ENCODE results near the gene DTD1. TPM values are rescaled to one million over a fixed set of nuclear protein-coding genes. Genes with fewer than 3 reads are reported as not detected.
A peak's percentile ranks its signal among the peaks of the same experiment; 100 is the strongest.

The DTD1 gene
- total RNA-seq, 1 donor from 2014 or later, result 92.6 TPM

DNA sequence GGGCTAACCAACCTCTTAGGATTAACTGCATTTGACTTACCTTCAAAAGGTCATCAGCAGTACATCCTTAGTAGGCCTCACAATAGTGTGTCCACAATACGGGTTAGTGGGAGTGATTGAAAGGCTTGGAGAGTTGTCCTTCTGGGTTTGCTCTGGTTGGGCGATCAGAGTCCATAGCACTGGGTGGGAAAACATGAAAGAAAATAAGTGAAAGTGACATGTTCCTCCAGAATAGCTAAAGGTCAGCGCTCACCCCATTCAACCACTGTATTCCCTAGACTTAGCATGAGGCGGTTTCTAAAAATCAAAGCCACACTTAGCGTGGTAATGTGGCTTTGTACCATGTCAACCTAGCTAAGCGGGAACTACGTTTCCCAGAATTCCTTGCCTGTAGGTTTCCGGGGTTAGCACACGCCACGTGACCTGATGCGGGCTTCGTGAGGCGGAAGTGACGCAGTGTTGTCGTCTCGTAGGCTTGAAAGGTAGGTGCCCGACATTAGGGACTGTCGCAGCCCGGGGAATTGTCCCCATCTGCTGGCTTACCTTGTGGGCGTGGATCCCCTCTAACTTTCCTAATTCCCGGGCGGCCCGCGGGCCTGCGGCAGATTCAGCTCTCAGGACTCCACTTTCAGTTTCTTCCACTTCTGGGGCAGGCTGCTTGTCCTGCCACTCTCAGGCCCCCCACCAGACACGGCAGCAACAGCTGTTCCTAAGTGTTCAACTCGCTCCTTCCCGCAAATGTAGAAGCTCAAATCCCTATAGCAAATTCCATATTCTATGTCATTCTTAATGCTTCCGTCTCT lies 206.0 kb downstream of the DTD1 start:
- DNase-seq (ENCODE audit: low read depth), result peak; percentile 89

DNA sequence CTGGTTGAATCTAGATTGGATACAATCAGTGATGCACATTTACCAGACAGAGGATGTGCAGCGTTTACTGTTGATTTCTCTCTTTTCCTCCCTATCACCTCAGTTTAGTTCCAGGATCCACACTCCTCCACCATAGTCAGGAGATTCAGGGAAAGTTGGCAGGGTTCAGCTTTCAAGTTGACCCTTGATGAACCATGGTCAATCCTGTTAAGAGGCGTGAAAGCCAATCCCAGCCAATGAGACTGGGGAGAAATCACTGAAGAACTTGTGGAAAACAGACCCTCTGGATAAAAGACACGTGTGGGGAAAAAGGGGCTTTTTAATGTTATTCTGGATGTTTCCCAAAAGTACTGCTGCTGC lies 206.6 kb downstream of the DTD1 start:
- no peak for DNase-seq (ENCODE audit: low read depth)

DNA sequence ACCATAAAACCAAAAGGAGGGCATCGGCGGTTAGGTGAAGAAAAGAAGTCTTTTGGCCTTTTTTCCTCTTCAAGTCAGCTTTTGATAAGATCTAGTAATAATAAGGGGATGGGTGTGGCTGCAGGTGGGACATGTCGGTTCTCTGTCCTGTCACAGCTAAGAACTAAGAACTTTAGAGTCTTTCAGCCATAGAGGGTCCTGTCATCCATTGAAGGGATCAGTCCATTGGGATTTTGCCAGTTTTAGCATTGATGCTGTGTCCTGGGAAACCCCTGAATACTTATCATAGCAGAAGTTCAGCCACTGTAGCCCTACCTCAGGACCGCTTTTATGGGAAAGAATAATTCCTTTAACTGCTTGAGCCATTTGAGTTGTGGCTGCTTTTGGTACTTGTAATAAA lies 207.5 kb downstream of the DTD1 start:
- no peak for DNase-seq (ENCODE audit: low read depth)

DNA sequence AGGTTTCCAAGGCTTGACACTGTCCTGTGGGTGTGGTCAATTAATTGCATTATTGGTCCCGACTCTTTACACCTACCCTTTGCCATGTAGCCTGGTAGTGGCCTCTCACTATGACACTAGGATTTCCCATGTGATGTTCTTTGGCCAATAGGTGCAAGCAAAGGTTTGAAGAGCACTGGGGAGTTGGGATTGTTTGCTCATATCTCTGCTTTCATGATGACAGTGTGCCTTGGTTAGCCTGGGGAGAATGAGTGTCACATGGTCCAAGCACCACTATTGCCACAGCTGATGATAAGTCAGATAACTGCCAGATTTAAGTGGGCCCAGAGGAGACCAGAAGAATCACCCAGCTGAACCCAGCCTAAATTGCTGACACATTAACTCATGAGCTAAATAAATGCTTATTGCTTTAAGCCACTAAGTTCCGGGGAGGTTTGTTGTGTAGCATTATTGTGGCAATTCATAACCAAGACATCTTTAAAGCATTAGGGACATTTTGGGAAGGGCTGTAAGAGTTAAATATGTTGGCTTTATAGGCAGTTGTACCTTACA lies 208.5 kb downstream of the DTD1 start:
- no peak for DNase-seq (ENCODE audit: low read depth)

DNA sequence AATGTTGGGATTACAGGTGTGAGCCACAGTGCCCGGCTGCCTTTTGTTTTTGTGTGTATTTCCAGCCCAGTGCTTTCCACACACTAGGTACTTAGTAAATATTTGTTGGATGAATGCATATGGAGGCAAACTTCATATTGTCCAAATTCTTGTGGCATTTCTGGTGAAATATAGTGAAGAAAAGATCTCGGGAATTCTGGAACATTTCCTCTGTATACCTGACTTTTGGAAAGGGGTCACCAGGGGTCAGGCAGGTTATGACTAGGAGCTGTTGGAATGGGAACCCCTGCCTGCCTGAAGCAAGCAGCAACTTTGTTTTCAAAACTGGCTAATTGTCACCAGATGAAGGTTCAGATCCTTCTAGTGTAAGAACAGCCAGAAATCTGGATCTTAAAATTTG lies 213.7 kb downstream of the DTD1 start:
- DNase-seq (ENCODE audit: low read depth), result no peak

DNA sequence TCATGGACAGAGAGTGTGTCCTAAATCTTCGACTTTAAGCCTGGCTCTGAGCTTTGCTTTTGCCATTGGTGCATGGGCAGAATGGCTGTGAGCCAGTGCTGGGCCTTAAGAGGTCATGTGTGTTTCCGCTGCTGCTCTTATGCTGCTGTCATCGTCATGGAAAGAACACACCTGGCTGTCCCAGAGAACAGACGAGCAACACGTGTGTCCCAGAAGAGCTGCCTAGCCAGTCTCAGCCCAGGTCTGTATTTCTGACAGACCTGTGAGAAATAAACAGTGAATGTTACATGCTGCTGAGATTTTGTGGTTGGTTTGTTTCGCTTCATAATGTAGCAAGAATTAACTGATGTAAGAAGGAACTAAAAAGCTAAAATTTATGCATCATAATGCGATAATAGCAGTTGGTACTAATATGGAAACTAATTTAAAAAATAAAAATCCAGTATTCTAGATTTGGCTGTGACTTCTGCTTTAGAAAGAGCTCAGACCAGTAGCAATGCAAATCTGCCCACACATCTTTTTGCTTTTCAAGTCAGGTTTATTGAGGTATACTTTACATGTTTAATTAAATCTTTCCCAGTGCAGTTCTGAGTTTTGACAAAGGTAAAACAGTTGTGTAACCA lies 214.3 kb downstream of the DTD1 start:
- DNase-seq (ENCODE audit: low read depth), result no peak

DNA sequence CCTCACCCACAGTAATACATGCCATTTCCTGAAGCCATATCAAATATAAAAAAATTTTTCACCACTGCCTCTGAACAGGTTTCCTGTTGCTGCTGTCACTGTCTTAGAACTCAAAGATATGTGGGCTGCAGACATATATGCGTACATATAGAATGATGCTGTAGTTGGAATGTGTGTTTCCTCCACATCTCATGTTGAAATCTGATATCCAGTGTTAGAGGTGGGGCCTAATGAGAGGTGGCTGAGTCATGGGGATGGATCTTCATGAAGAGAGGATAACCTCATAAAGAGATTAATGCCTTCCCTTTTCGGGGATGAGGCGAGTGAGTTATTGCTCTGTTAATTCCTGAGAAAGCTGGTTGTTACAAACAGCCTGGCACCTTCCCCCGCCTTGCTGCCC lies 218.0 kb downstream of the DTD1 start:
- DNase-seq (ENCODE audit: low read depth), result no peak

DNA sequence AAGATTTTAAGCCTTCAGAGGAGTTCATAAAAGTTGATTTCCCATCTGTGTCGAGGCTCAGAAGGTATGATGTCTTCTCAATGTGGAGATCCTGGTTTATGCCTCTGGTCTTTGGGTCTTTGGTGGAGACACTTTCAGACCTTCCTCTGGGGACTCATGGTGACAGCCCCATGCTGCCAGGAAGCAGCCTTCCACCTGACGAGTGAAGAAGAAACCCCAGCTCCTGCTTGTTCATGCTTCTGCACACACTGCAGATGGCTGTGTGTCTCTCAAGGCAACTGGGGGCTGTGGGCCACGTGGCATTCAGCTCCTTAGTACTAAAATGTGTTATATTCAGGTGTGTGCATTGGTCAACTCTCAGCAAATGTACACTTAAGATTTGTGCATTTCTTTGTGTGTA lies 220.9 kb downstream of the DTD1 start:
- DNase-seq (ENCODE audit: low read depth), result no peak

DNA sequence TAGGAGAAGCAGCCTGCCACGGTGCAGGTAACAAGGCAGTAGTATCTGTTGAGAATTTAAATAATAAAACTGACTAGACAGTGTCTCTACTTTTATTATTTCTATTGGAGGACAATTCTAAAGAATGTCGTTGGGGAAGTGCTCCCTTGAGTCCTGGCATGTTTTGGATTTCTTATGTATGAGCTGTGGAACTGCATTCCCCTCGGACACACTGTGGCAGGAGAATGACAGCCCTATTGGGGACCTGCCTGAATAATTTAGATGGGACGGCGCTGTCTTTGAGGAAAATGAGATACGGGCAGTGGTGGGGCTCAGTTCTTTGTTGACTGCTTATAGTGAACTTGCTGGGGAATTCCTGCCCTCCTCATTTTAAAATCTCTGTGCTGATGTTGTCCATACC lies 223.3 kb downstream of the DTD1 start:
- DNase-seq (ENCODE audit: low read depth), result no peak

DNA sequence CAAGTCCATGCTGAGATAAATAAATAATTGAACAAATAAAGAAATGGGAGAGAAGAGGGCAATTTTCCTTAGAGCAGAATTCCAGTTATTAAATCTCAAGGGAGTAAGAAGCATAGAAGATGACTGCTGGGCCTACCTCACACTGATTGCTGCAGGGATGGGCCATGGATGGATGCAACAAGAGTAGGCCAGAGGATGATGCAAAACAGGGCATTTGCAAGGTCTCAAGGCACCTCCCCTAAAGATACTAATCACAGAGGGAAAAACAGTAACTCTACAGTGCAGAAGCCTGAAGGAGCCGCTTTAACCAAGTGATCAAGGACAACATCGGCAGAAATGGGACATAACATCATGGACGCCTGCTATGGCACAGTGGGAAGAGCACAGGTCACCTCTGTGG lies 224.1 kb downstream of the DTD1 start:
- DNase-seq (ENCODE audit: low read depth), result no peak

DNA sequence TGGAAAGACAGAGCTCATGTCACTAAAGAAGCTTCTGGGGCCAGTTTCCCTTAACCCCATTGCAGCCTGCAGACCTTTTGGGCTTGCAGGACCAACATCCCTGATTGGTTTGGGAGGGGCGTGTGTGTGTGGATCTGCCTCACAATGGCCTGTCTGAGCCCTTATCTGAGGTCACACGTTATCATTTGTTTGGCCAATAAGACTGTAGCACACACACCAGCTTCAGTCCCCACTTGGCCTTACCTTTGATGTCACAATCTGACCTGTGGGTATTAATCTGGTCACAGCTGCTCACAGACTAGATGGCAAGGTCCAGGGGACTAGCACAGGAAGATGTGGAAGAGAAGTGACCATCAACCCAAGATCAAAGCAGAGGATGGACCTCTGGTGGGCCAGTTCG lies 225.6 kb downstream of the DTD1 start, which contains the start of gene SCP2D1:
Gene SCP2D1 (plus strand): TSS at position 301 of the 400 bp plus-strand sequence. CDS start 33 bp downstream, at position 334.
- no peak for DNase-seq (ENCODE audit: low read depth)

DNA sequence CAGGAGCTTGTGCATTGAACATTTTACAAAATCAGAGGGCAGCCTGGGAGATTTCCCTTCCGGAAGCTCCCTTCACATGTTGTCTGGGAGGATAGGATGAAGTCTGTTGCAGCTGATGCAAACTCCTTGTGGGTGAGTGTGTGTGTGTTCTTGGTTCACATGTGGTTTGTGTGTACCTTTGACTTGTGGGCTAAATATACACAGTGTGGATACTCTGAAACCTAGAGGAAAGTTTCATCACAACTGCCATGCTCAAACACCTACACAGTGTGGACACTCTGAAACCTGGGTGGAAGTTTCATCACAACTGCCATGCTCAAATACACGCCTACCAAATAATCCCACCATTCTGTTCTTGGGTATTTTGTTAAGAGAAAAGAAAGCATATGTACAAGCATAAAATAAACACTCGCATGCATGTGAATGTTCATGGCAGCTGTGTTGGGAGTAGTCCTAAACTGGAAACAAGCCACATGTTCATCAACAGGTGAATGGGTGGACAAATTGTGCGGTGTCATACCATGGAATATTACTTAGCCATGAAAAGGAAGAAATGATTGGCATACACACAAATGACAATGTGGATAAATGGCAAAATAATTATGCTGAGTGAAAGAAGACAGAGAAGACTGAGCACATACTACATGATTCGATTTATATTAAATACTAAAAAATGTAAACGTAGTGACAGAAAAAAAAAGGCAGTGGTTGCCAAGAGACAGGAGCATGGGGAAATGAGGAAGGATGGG lies 227.5 kb downstream of the DTD1 start:
- DNase-seq (ENCODE audit: low read depth), result no peak

Other genes starting within 250 kb of the DTD1 start
- gene DZANK1, start 121.0 kb upstream of the DTD1 start, total RNA-seq, result 1.2 and 3.3 TPM in 2 replicates
- gene POLR3F, start 120.7 kb upstream of the DTD1 start, total RNA-seq, result 11.7 and 16.1 TPM in 2 replicates
- gene RBBP9, start 90.8 kb upstream of the DTD1 start, total RNA-seq, result 18.8 and 46.2 TPM in 2 replicates
- gene SEC23B, start 80.1 kb upstream of the DTD1 start, total RNA-seq, result 114 and 123 TPM in 2 replicates
- gene SMIM26, start 20.6 kb upstream of the DTD1 start, total RNA-seq, result 82.7 and 144 TPM in 2 replicates
- not detected in 2 replicates for gene SCP2D1, start 225.7 kb downstream of the DTD1 start, total RNA-seq

Measured in renal cortical epithelial cell (primary cell).